Ovary (tissue), 3 donors: ENCODE measurements around the gene HOXB8.

Source experiments
- POLR2A ChIP-seq: fragments of 450-650 bp; IDR thresholded peaks from one replicate; pipeline ENCODE4 v1.6.1; 2017; ENCODE audit warnings: antibody characterized with exemption, mild to moderate bottlenecking, moderate library complexity
- TF ChIP-seq, protein P1 (sequence below), 3 donors: fragments of 450-650 bp in 2 of 3; fragments of 200-600 bp in 1 of 3; IDR thresholded peaks; one replicate each; pipeline versions ENCODE4 v1.5.1 to v1.8.0; 2016 to 2022; ENCODE audit warnings: antibody characterized with exemption in 3 of 3, mild to moderate bottlenecking in 1 of 3
- donor health status: DM: no; HTN: no; CAD: no.

GRCh38 chr17:48596735-48597527 lies 18.2 kb downstream of the HOXB8 start:
- TF ChIP-seq, protein P1, sequence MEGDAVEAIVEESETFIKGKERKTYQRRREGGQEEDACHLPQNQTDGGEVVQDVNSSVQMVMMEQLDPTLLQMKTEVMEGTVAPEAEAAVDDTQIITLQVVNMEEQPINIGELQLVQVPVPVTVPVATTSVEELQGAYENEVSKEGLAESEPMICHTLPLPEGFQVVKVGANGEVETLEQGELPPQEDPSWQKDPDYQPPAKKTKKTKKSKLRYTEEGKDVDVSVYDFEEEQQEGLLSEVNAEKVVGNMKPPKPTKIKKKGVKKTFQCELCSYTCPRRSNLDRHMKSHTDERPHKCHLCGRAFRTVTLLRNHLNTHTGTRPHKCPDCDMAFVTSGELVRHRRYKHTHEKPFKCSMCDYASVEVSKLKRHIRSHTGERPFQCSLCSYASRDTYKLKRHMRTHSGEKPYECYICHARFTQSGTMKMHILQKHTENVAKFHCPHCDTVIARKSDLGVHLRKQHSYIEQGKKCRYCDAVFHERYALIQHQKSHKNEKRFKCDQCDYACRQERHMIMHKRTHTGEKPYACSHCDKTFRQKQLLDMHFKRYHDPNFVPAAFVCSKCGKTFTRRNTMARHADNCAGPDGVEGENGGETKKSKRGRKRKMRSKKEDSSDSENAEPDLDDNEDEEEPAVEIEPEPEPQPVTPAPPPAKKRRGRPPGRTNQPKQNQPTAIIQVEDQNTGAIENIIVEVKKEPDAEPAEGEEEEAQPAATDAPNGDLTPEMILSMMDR (IDR thresholded peaks at IDR 0.05) = no peak
- TF ChIP-seq POLR2A = no peak
